HepG2 (cell line): ENCODE results near the gene SDC1. TPM values are rescaled to one million over a fixed set of nuclear protein-coding genes. Genes with fewer than 3 reads are reported as not detected.

Experiments used
- DMTF1 ChIP-seq: sonication (generic); formaldehyde crosslinking; IDR thresholded peaks from 2 replicates; pipeline ENCODE4 v1.4.0; 2020; ENCODE audit warnings: mild to moderate bottlenecking, missing genetic modification reagents
- EHMT2 ChIP-seq: fragments of 200-600 bp; sonication (generic); IDR thresholded peaks from 2 replicates; pipeline ENCODE4 v1.7.0; 2017; ENCODE audit warnings: antibody characterized with exemption, low read depth, low read length, borderline replicate concordance
- HOXA3 ChIP-seq: sonication (generic); formaldehyde crosslinking; IDR thresholded peaks from 2 replicates; pipeline ENCODE4 v1.5.0; 2020; ENCODE audit warnings: missing genetic modification reagents
- KMT2A ChIP-seq: sonication (generic); formaldehyde crosslinking; IDR thresholded peaks from 2 replicates; pipeline ENCODE4 v1.4.0; 2020; ENCODE audit warnings: missing genetic modification reagents
- MAFG ChIP-seq: sonication (generic); formaldehyde crosslinking; IDR thresholded peaks from 2 replicates; pipeline ENCODE4 v1.5.1; 2020; ENCODE audit warnings: mild to moderate bottlenecking, missing genetic modification reagents
- NBN ChIP-seq: fragments of 450-650 bp; conservative IDR thresholded peaks from 2 replicates; pipeline ENCODE4 v1.6.1; 2017
- NFE2L1 ChIP-seq: sonication (generic); formaldehyde crosslinking; IDR thresholded peaks from 2 replicates; pipeline ENCODE4 v1.4.0; 2020; ENCODE audit warnings: missing genetic modification reagents, mild to moderate bottlenecking, borderline replicate concordance
- SAFB2 ChIP-seq: sonication (generic); formaldehyde crosslinking; IDR thresholded peaks from 2 replicates; pipeline ENCODE4 v1.5.1; 2020; ENCODE audit warnings: missing genetic modification reagents, low read depth, mild to moderate bottlenecking, borderline replicate concordance
- SIX1 ChIP-seq: sonication (generic); formaldehyde crosslinking; IDR thresholded peaks from 2 replicates; pipeline ENCODE4 v1.4.0; 2020; ENCODE audit warnings: missing genetic modification reagents, borderline replicate concordance
- ZFP62 ChIP-seq: sonication (generic); formaldehyde crosslinking; IDR thresholded peaks from 2 replicates; pipeline ENCODE4 v1.4.0; 2020; ENCODE audit warnings: missing genetic modification reagents
- ZNF274 ChIP-seq: sonication (generic); formaldehyde crosslinking; IDR thresholded peaks from 2 replicates; pipeline ENCODE4 v1.5.1; 2020; ENCODE audit warnings: mild to moderate bottlenecking, missing genetic modification reagents
- ZNF570 ChIP-seq: sonication (generic); formaldehyde crosslinking; IDR thresholded peaks from 2 replicates; pipeline ENCODE4 v1.4.0; 2020; ENCODE audit warnings: mild to moderate bottlenecking, missing genetic modification reagents, borderline replicate concordance
- ZNF572 ChIP-seq: sonication (generic); formaldehyde crosslinking; IDR thresholded peaks from 2 replicates; pipeline ENCODE4 v1.5.1; 2020; ENCODE audit warnings: mild to moderate bottlenecking, missing genetic modification reagents
- ZNF646 ChIP-seq: sonication (generic); formaldehyde crosslinking; IDR thresholded peaks from 2 replicates; pipeline ENCODE4 v1.9.0; 2021; ENCODE audit warnings: mild to moderate bottlenecking, missing genetic modification reagents
- ZNF704 ChIP-seq: sonication (generic); formaldehyde crosslinking; IDR thresholded peaks from 2 replicates; pipeline ENCODE4 v1.8.1; 2023; ENCODE audit warnings: mild to moderate bottlenecking, inconsistent platforms, moderate library complexity, missing genetic modification reagents, borderline replicate concordance
- polyA plus RNA-seq, 8 experiments: library from polyadenylated mRNA; depleted of rRNA in 3 of 8; stranded (reverse) in 7 of 8; unstranded in 1 of 8; fragments of >200 nt; fragmentation: Illumina TruSeq in 4 of 8; extraction: Trizol in 4 of 8; gene quantifications; 2 replicates each; pipeline versions ENCODE4 v1.2.1 to v1.2.3, GENCODE V29; 2011 to 2016; ENCODE audit warnings: low read depth in 4 of 8, missing spikeins in 1 of 8, mixed read lengths in 1 of 8; ENCODE audit not compliant: insufficient read depth in 1 of 8
- total RNA-seq, 5 experiments: library from RNA; depleted of rRNA; stranded (reverse); fragments of >200 nt; fragmentation: Illumina TruSeq; extraction: Trizol; gene quantifications; 2 replicates each; pipeline ENCODE4 v1.2.3, GENCODE V29; 2016; ENCODE audit warnings: low read depth in 1 of 5
- TF ChIP-seq, protein P1 (sequence below): sonication (generic); formaldehyde crosslinking; IDR thresholded peaks from 2 replicates; pipeline ENCODE4 v1.5.0; 2020; ENCODE audit warnings: missing genetic modification reagents
- TF ChIP-seq, protein P2 (sequence below): sonication (generic); formaldehyde crosslinking; IDR thresholded peaks from 2 replicates; pipeline ENCODE4 v1.4.0; 2020; ENCODE audit warnings: mild to moderate bottlenecking, missing genetic modification reagents

SDC1 gene
- total and polyA plus RNA-seq, 2 of the 13 experiments (the other 11 are each of a cell fraction or from before 2014, with no cell fraction given) = 108 to 119 TPM

DNA sequence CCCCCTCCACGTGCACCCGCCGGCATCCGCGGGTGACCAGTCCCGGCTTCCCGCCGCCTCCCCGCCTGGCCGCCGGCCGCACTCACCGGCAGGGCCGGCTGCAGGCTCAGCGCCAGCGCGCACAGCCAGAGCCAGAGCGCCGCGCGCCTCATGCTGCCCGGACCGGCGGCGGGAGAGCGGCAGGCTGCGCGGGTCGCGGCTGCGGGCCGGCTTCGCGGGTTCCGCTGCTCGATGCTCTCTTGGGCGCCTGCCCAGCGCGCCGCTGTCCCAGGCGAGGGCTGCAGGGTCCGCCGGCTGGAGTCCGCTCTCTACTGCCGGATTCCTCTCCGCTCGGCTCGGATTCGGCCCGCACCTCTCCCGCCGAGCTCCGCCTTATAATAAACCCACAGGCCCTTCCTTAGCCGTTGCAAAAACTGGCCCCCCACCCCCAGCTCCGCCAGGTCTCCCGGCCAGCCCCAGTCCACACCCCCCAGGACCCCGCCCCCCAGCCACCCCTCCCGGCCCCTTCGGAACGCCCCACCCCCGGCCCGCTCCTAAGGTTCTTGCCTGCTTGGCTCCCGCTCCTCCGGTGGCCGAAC, at the start of gene SDC1 (continued):
- TF ChIP-seq SIX1 (CRISPR knock-in tag) (no peak), ZNF274 (CRISPR knock-in tag) (no peak), DMTF1 (CRISPR knock-in tag) (no peak), NFE2L1 (CRISPR knock-in tag) (no peak), EHMT2 (no peak), ZFP62 (CRISPR knock-in tag) (no peak), MAFG (no peak), ZNF704 (CRISPR knock-in tag) (no peak), HOXA3 (CRISPR knock-in tag) (no peak), KMT2A (CRISPR knock-in tag) (peak; percentile 42; the same call in 1 of the 2 replicates), ZNF646 (CRISPR knock-in tag) (no peak), ZNF570 (no peak), NBN (no peak), ZNF572 (CRISPR knock-in tag) (no peak), SAFB2 (CRISPR knock-in tag) (no peak)
- TF ChIP-seq, protein P1, sequence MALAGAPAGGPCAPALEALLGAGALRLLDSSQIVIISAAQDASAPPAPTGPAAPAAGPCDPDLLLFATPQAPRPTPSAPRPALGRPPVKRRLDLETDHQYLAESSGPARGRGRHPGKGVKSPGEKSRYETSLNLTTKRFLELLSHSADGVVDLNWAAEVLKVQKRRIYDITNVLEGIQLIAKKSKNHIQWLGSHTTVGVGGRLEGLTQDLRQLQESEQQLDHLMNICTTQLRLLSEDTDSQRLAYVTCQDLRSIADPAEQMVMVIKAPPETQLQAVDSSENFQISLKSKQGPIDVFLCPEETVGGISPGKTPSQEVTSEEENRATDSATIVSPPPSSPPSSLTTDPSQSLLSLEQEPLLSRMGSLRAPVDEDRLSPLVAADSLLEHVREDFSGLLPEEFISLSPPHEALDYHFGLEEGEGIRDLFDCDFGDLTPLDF (CRISPR knock-in tag) = no peak
- TF ChIP-seq, protein P2, sequence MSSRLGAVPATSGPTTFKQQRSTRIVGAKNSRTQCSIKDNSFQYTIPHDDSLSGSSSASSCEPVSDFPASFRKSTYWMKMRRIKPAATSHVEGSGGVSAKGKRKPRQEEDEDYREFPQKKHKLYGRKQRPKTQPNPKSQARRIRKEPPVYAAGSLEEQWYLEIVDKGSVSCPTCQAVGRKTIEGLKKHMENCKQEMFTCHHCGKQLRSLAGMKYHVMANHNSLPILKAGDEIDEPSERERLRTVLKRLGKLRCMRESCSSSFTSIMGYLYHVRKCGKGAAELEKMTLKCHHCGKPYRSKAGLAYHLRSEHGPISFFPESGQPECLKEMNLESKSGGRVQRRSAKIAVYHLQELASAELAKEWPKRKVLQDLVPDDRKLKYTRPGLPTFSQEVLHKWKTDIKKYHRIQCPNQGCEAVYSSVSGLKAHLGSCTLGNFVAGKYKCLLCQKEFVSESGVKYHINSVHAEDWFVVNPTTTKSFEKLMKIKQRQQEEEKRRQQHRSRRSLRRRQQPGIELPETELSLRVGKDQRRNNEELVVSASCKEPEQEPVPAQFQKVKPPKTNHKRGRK = no peak
